H1 (cell line): Measurements from ENCODE around the gene XDH. TPM values are rescaled to one million over a fixed set of nuclear protein-coding genes. Genes with fewer than 3 reads are reported as not detected.

Source experiments
- CTCF ChIA-PET: fragments of 300-600 bp; sonication (Branson Sonifier 250); formaldehyde crosslinking; loops from one replicate; lab custom pipeline; 2021; ENCODE audit not compliant: partially characterized antibody; lab: Charles Lee
- POLR2A ChIA-PET: fragments of 300-600 bp; sonication (Branson Sonifier 250); formaldehyde crosslinking; loops from one replicate; lab custom pipeline; 2021; ENCODE audit warnings: inconsistent platforms; ENCODE audit not compliant: partially characterized antibody; lab: Charles Lee
- DNase-seq, 2 experiments: peaks; one replicate each; pipeline versions ENCODE4 v3.0.0 to v3.0.0-alpha.2; 2010 to 2022; ENCODE audit warnings: low spot score in 2 of 2, low read depth in 1 of 2, mixed read lengths in 1 of 2
- FAIRE-seq: peaks from 2 replicates; lab custom pipeline; 2011; peaks lifted over from hg19 to GRCh38; lab: Jason Lieb, UNC
- H2AFZ ChIP-seq: 2 replicates; pipeline ENCODE4 v1.8.1; 2012; ENCODE audit warnings: low read length, inconsistent platforms
- H2AK5ac ChIP-seq: 2 replicates; pipeline ENCODE4 v1.6.1; 2013; ENCODE audit warnings: low read depth, low read length
- H2BK120ac ChIP-seq: replicated peaks from 2 replicates; pipeline ENCODE3; 2013; ENCODE audit warnings: low read depth, low read length, inconsistent platforms
- H2BK12ac ChIP-seq: 2 replicates; pipeline ENCODE4 v1.6.1; 2013; ENCODE audit warnings: low read depth, low read length
- H2BK15ac ChIP-seq: 2 replicates; pipeline ENCODE4 v1.6.1; 2013; ENCODE audit warnings: low read length
- H2BK20ac ChIP-seq: 2 replicates; pipeline ENCODE4 v1.6.1; 2013; ENCODE audit warnings: low read length
- H2BK5ac ChIP-seq: 2 replicates; pipeline ENCODE4 v1.6.1; 2013; ENCODE audit warnings: low read depth, low read length
- H3K14ac ChIP-seq: 2 replicates; pipeline ENCODE4 v1.6.1; 2013; ENCODE audit warnings: inconsistent platforms; ENCODE audit not compliant: insufficient read length
- H3K18ac ChIP-seq: 2 replicates; pipeline ENCODE4 v1.6.1; 2013; ENCODE audit warnings: low read length; ENCODE audit errors: extremely low read depth
- H3K23ac ChIP-seq: 2 replicates; pipeline ENCODE4 v1.6.1; 2013; ENCODE audit warnings: inconsistent platforms; ENCODE audit not compliant: insufficient read length
- H3K23me2 ChIP-seq: 2 replicates; pipeline ENCODE4 v1.6.1; 2013; ENCODE audit warnings: low read depth, low read length
- H3K27ac ChIP-seq: 2 replicates; pipeline ENCODE4 v1.6.1; 2011; ENCODE audit warnings: low read depth, low read length, inconsistent platforms
- H3K27me3 ChIP-seq, 4 experiments: replicated peaks in 1 of 4; 1 replicate in 1 of 4; 2 replicates in 3 of 4; pipeline versions ENCODE4 v1.6.1 to v1.8.1; 2011 to 2013; ENCODE audit warnings: low read length in 3 of 4, mild to moderate bottlenecking in 3 of 4, inconsistent platforms in 2 of 4, mixed read lengths in 2 of 4, moderate library complexity in 1 of 4; ENCODE audit not compliant: control insufficient read depth in 3 of 4, insufficient read depth in 3 of 4; ENCODE audit errors: extremely low read depth in 1 of 4
- H3K36me3 ChIP-seq, 4 experiments: 2 replicates each; pipeline versions ENCODE4 v1.6.1 to v1.8.1; 2011 to 2013; ENCODE audit warnings: mild to moderate bottlenecking in 4 of 4, low read length in 3 of 4, moderate library complexity in 2 of 4, control low read depth in 1 of 4, inconsistent platforms in 1 of 4; ENCODE audit not compliant: insufficient read depth in 4 of 4, control insufficient read depth in 2 of 4
- H3K4ac ChIP-seq: replicated peaks from 2 replicates; pipeline ENCODE3; 2013; ENCODE audit warnings: low read length, low read depth, mixed read lengths, inconsistent platforms; ENCODE audit not compliant: insufficient read length
- H3K4me1 ChIP-seq, 4 experiments: replicated peaks in 1 of 4; 1 replicate in 1 of 4; 2 replicates in 3 of 4; pipeline versions ENCODE4 v1.6.1 to v1.8.1; 2011 to 2013; ENCODE audit warnings: low read length in 3 of 4, inconsistent platforms in 2 of 4, mixed read lengths in 1 of 4; ENCODE audit not compliant: insufficient read depth in 4 of 4, control insufficient read depth in 3 of 4
- H3K4me2 ChIP-seq, 2 experiments: 2 replicates each; pipeline versions ENCODE4 v1.6.1 to v1.8.1; 2011 to 2013; ENCODE audit warnings: low read depth in 2 of 2, low read length in 2 of 2, control low read depth in 1 of 2, inconsistent platforms in 1 of 2, mild to moderate bottlenecking in 1 of 2; ENCODE audit not compliant: insufficient read depth in 1 of 2
- H3K4me3 ChIP-seq, 4 experiments: fragments of 200-600, 300-600 bp in 1 of 4; sonication (generic), shearing (Covaris generic), sonication (Bioruptor Twin) in 1 of 4; 2 replicates each; pipeline versions ENCODE4 v1.5.1 to v1.8.1; 2011 to 2016; ENCODE audit warnings: low read length in 4 of 4, low read depth in 3 of 4, control low read depth in 2 of 4, inconsistent platforms in 2 of 4, mild to moderate bottlenecking in 2 of 4, mixed read lengths in 1 of 4, moderate library complexity in 1 of 4; ENCODE audit not compliant: insufficient read depth in 2 of 4; ENCODE audit errors: extremely low read depth in 1 of 4
- H3K56ac ChIP-seq: replicated peaks from 2 replicates; pipeline ENCODE3; 2013; ENCODE audit warnings: low read depth, mild to moderate bottlenecking, mixed read lengths, low read length, inconsistent platforms; ENCODE audit not compliant: insufficient read length
- H3K79me1 ChIP-seq: 2 replicates; pipeline ENCODE4 v1.6.1; 2013; ENCODE audit warnings: low read depth, low read length, control low read depth
- H3K79me2 ChIP-seq, 2 experiments: 2 replicates each; pipeline versions ENCODE4 v1.6.1 to v1.8.1; 2012 to 2013; ENCODE audit warnings: low read length in 2 of 2, mild to moderate bottlenecking in 2 of 2, inconsistent platforms in 1 of 2; ENCODE audit not compliant: insufficient read depth in 2 of 2, control insufficient read depth in 1 of 2
- H3K9ac ChIP-seq, 4 experiments: replicated peaks in 1 of 4; 1 replicate in 1 of 4; 2 replicates in 3 of 4; pipeline versions ENCODE4 v1.6.1 to v1.8.1; 2011 to 2013; ENCODE audit warnings: low read depth in 3 of 4, low read length in 3 of 4, control low read depth in 2 of 4, mild to moderate bottlenecking in 2 of 4, moderate library complexity in 2 of 4, inconsistent platforms in 1 of 4; ENCODE audit errors: extremely low read depth in 1 of 4
- H3K9me3 ChIP-seq, 2 experiments: 2 replicates each; pipeline versions ENCODE4 v1.6.1 to v1.8.1; 2012 to 2013; ENCODE audit warnings: mild to moderate bottlenecking in 2 of 2, moderate library complexity in 2 of 2, control low read depth in 1 of 2, inconsistent platforms in 1 of 2, low read depth in 1 of 2, low read length in 1 of 2, mixed read lengths in 1 of 2; ENCODE audit not compliant: insufficient read depth in 2 of 2
- H4K20me1 ChIP-seq, 2 experiments: replicated peaks in 1 of 2; 2 replicates each; pipeline versions ENCODE3 to v1.8.1; 2011 to 2013; ENCODE audit warnings: inconsistent platforms in 2 of 2, low read length in 2 of 2, mild to moderate bottlenecking in 1 of 2; ENCODE audit not compliant: insufficient read depth in 2 of 2, control insufficient read depth in 1 of 2
- H4K5ac ChIP-seq: 2 replicates; pipeline ENCODE4 v1.6.1; 2013; ENCODE audit warnings: low read length, low read depth, mixed read lengths, inconsistent platforms; ENCODE audit not compliant: insufficient read length
- H4K8ac ChIP-seq: 2 replicates; pipeline ENCODE4 v1.8.0; 2013; ENCODE audit warnings: mild to moderate bottlenecking, moderate library complexity, low read length, inconsistent platforms; ENCODE audit not compliant: insufficient read depth; ENCODE audit errors: extremely low read depth
- H4K91ac ChIP-seq: replicated peaks from 2 replicates; pipeline ENCODE3; 2013; ENCODE audit warnings: low read length, mixed read lengths, inconsistent platforms; ENCODE audit not compliant: insufficient read length
- CBX5 ChIP-seq: fragments of 300-800, 300-1000 bp; sonication (generic); IDR thresholded peaks from 2 replicates; pipeline ENCODE4 v1.7.1; 2016; ENCODE audit warnings: antibody characterized with exemption, low read length, low read depth
- CHD2 ChIP-seq: IDR thresholded peaks from 2 replicates; pipeline ENCODE4 v1.6.1; 2012; ENCODE audit warnings: low read length, improper control_type of control experiment
- EZH2 ChIP-seq: fragments of 200-600 bp; sonication (generic); IDR thresholded peaks from 2 replicates; pipeline ENCODE4 v1.7.1; 2012; ENCODE audit warnings: low read depth, mild to moderate bottlenecking, moderate library complexity, low read length, inconsistent platforms; ENCODE audit not compliant: severe bottlenecking
- FOSL1 ChIP-seq: IDR thresholded peaks from 2 replicates; pipeline ENCODE4 v1.6.1; 2011; ENCODE audit warnings: mild to moderate bottlenecking, low read depth, low read length, moderate library complexity; ENCODE audit not compliant: insufficient read depth
- JUND ChIP-seq: IDR thresholded peaks from 2 replicates; pipeline ENCODE4 v1.6.1; 2011; ENCODE audit warnings: mild to moderate bottlenecking, improper control_type of control experiment, low read length
- KDM4A ChIP-seq: IDR thresholded peaks from one replicate; pipeline ENCODE4 v1.7.1; 2012; ENCODE audit warnings: low read depth, mild to moderate bottlenecking, moderate library complexity, low read length, inconsistent platforms; ENCODE audit not compliant: severe bottlenecking
- KDM5A ChIP-seq: fragments of 200-600 bp; IDR thresholded peaks from 2 replicates; pipeline ENCODE4 v1.7.1; 2012; ENCODE audit warnings: mild to moderate bottlenecking, low read length, inconsistent platforms, mixed read lengths
- POU5F1 ChIP-seq: IDR thresholded peaks from 2 replicates; pipeline ENCODE4 v1.6.1; 2011; ENCODE audit warnings: low read depth, mild to moderate bottlenecking, low read length, moderate library complexity
- RFX5 ChIP-seq: IDR thresholded peaks from 2 replicates; pipeline ENCODE4 v1.6.1; 2011; ENCODE audit warnings: low read depth, low read length, improper control_type of control experiment, borderline replicate concordance
- RXRA ChIP-seq: IDR thresholded peaks from 2 replicates; pipeline ENCODE4 v1.6.1; 2011; ENCODE audit warnings: low read depth, mild to moderate bottlenecking, low read length, moderate library complexity; ENCODE audit not compliant: insufficient read depth
- SAP30 ChIP-seq: fragments of 300-600 bp; sonication (generic); IDR thresholded peaks from 2 replicates; pipeline ENCODE4 v1.7.1; 2012; ENCODE audit warnings: low read length, moderate library complexity, mild to moderate bottlenecking, inconsistent platforms; ENCODE audit not compliant: insufficient read depth, insufficient replicate concordance
- SP4 ChIP-seq: IDR thresholded peaks from 2 replicates; pipeline ENCODE4 v1.6.1; 2012; ENCODE audit warnings: low read length, inconsistent platforms
- WGBS, 2 experiments: shearing (Covaris generic) in 1 of 2; methylation state at CpG; one replicate each; pipeline versions ENCODE4 v1.1.6 to v1.1.7; 2013 to 2015; ENCODE audit warnings: low lambda C conversion rate in 2 of 2, mixed read lengths in 2 of 2, inconsistent platforms in 1 of 2, low coverage in 1 of 2, missing lambda C conversion rate in 1 of 2; ENCODE audit not compliant: insufficient replicate concordance in 2 of 2, insufficient coverage in 1 of 2, insufficient read length in 1 of 2; ENCODE audit errors: extremely low coverage in 1 of 2, missing lambda C conversion rate in 1 of 2; 5-methylcytosine and 5-hydroxymethylcytosine counted together
- polyA plus RNA-seq, 7 experiments: library from polyadenylated mRNA; depleted of rRNA in 3 of 7; stranded (reverse) in 5 of 7; unstranded in 2 of 7; fragments of >200 nt in 5 of 7; fragments of 200-250 nt in 2 of 7; gene quantifications; 1 replicate in 5 of 7; 2 replicates in 1 of 7; 4 replicates in 1 of 7; pipeline versions ENCODE4 v1.2.1 to v1.2.3, GENCODE V29; 2011 to 2013; ENCODE audit warnings: missing spikeins in 2 of 7, mixed read lengths in 2 of 7
- total RNA-seq: library from RNA; stranded (reverse); fragmentation: NEBNext Ultra II Directional; extraction: Animal tissue kit (Norgen Biotek cat#: 25700); gene quantifications from 2 replicates; pipeline ENCODE4 v1.2.1, GENCODE V29; 2021
- TF ChIP-seq, protein P1 (sequence below): IDR thresholded peaks from 2 replicates; pipeline ENCODE4 v1.6.1; 2012; ENCODE audit warnings: low read length, inconsistent platforms

Gene XDH
- total and polyA plus RNA-seq, 2 of the 8 experiments (the other 6 are each of a cell fraction or from before 2014, with no cell fraction given) = 0.68 to 1.2 TPM

DNA sequence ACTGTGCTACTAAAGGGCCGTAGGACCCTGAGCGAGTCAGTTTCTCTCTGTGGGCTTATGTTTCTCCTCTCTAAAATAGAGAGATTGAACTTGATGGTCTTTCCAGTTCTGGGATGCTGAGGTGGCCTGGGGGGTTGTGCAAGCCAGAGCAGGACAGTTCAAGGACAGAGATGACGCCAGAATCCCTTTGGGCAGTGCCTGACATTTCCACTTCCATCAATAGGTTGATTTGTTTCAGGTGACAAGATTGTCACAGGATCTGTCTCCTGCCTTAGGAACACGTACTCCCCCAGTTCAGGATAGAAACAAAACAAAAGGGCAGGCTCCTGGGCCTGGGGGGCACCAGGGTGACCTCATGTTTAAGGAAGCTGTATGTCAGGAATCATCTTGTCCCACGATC, 82.0 kb downstream of the XDH start:
- peaks cover 0 to 6% (median 0%) of the 10 kb centered on the region in 4 experiments; a peak in 2 of 7 replicates for H3K4me1 ChIP-seq
- 90% methylated on average over 5 of the region's 5 CpGs; no CpG with 5 or more reads in 1 of the 2 experiments for WGBS, 2 experiments
- H4K91ac ChIP-seq = no peak overlapping the region
- CTCF ChIA-PET = interaction anchor here (0.6 to 7.2 kb wide), 46 partner anchors 9 to 641 kb away, joined by 3 to 64 read pairs (median 6); partner anchors contain the start of gene EHD3
- no peak overlapping the region for H3K4ac ChIP-seq
- H3K36me3 ChIP-seq = no peaks in the 10 kb centered on the region
- no peaks in the 10 kb centered on the region for H3K23me2 ChIP-seq
- no peak overlapping the region for H3K56ac ChIP-seq
- no peak overlapping the region for H3K14ac ChIP-seq
- H4K8ac ChIP-seq = no peak overlapping the region
- no peaks in the 10 kb centered on the region for H3K79me2 ChIP-seq
- H2BK15ac ChIP-seq = no peak overlapping the region
- H3K9ac ChIP-seq = no peak overlapping the region
- no peaks in the 10 kb centered on the region; a peak in 1 of 7 replicates for H3K27me3 ChIP-seq
- no peak overlapping the region for H2BK20ac ChIP-seq
- H2AK5ac ChIP-seq = no peak overlapping the region
- no peak overlapping the region for H3K4me3 ChIP-seq
- H3K4me2 ChIP-seq = no peak overlapping the region
- no peaks in the 10 kb centered on the region for H3K79me1 ChIP-seq
- H2AFZ ChIP-seq = no peak overlapping the region
- H2BK12ac ChIP-seq = no peak overlapping the region
- no peaks in the 10 kb centered on the region for H3K9me3 ChIP-seq
- H2BK5ac ChIP-seq = no peak overlapping the region
- no peak overlapping the region for H3K18ac ChIP-seq
- FAIRE-seq (no peak), DNase-seq (peak in 1 of 2 experiments; percentile 27)
- H3K27ac ChIP-seq = no peak overlapping the region
- H3K23ac ChIP-seq = no peak overlapping the region
- H2BK120ac ChIP-seq = no peak overlapping the region
- POLR2A ChIA-PET = no interaction called here
- no peak overlapping the region for H4K5ac ChIP-seq
- peaks cover 0 to 2% of the 10 kb centered on the region in 2 experiments for H4K20me1 ChIP-seq
- TF ChIP-seq, protein P1, sequence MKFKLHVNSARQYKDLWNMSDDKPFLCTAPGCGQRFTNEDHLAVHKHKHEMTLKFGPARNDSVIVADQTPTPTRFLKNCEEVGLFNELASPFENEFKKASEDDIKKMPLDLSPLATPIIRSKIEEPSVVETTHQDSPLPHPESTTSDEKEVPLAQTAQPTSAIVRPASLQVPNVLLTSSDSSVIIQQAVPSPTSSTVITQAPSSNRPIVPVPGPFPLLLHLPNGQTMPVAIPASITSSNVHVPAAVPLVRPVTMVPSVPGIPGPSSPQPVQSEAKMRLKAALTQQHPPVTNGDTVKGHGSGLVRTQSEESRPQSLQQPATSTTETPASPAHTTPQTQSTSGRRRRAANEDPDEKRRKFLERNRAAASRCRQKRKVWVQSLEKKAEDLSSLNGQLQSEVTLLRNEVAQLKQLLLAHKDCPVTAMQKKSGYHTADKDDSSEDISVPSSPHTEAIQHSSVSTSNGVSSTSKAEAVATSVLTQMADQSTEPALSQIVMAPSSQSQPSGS = no peak
- no peak for TF ChIP-seq RXRA
- no peak for TF ChIP-seq JUND
- TF ChIP-seq RFX5 = no peak
- TF ChIP-seq EZH2 = no peak
- no peak for TF ChIP-seq KDM5A
- TF ChIP-seq FOSL1 = no peak
- no peak for TF ChIP-seq CHD2
- no peak for TF ChIP-seq SP4
- TF ChIP-seq SAP30 = no peak
- TF ChIP-seq POU5F1 = no peak
- TF ChIP-seq CBX5 = no peak
- TF ChIP-seq KDM4A = no peak
